ELR (cell line): ENCODE data around the gene ARL6IP4.

Experiments used
- DNase-seq: peaks from one replicate; pipeline ENCODE4 v3.0.0-alpha.2; 2015; ENCODE audit warnings: low read depth

ARL6IP4 gene

GRCh38 chr12:122980183-122981035 is at the start of gene ARL6IP4:
Gene ARL6IP4 (plus strand): TSS chr12:122980681. CDS start chr12:122981140, 459 bp downstream.
- DNase-seq = peak; percentile 77

GRCh38 chr12:122932207-122932606 is 48.3 kb upstream of the ARL6IP4 start:
- DNase-seq = no peak

GRCh38 chr12:122934722-122935121 is 45.8 kb upstream of the ARL6IP4 start:
- no peak for DNase-seq

GRCh38 chr12:122935318-122935717 is 45.2 kb upstream of the ARL6IP4 start:
- no peak for DNase-seq

- no peak for DNase-seq
Measured at GRCh38 chr12:122937622-122938091, 42.8 kb upstream of the ARL6IP4 start.

GRCh38 chr12:122939125-122939524 is 41.4 kb upstream of the ARL6IP4 start:
- DNase-seq = no peak

- DNase-seq = peak; percentile 48
Measured at GRCh38 chr12:122941351-122941750, 39.1 kb upstream of the ARL6IP4 start.

- peak; percentile 50 for DNase-seq
Measured at GRCh38 chr12:122942637-122943036, 37.8 kb upstream of the ARL6IP4 start.

- DNase-seq = peak; percentile 50
Measured at GRCh38 chr12:122943196-122943595, 37.3 kb upstream of the ARL6IP4 start.

- peak; percentile 78 for DNase-seq
Measured at GRCh38 chr12:122944605-122945592, 35.6 kb upstream of the ARL6IP4 start.

GRCh38 chr12:122946690-122947341 is 33.7 kb upstream of the ARL6IP4 start:
- DNase-seq = peak; percentile 100

- no peak for DNase-seq
Measured at GRCh38 chr12:122947352-122947792, 33.1 kb upstream of the ARL6IP4 start.

GRCh38 chr12:122948605-122949004 is 31.9 kb upstream of the ARL6IP4 start:
- DNase-seq = no peak

- DNase-seq = no peak
Measured at GRCh38 chr12:122949405-122949804, 31.1 kb upstream of the ARL6IP4 start.

- no peak for DNase-seq
Measured at GRCh38 chr12:122949816-122950675, 30.4 kb upstream of the ARL6IP4 start.

GRCh38 chr12:122951406-122951805 is 29.1 kb upstream of the ARL6IP4 start:
- DNase-seq = peak; percentile 82

- peak; percentile 83 for DNase-seq
Measured at GRCh38 chr12:122951979-122952892, 28.2 kb upstream of the ARL6IP4 start.

- no peak for DNase-seq
Measured at GRCh38 chr12:122955156-122955555, 25.3 kb upstream of the ARL6IP4 start.

- no peak for DNase-seq
Measured at GRCh38 chr12:122956035-122956434, 24.4 kb upstream of the ARL6IP4 start.
